ENCODE data around the gene C14orf180.

The C14orf180 gene

GRCh38 chr14:104550340-104550860 is 29.2 kb upstream of the C14orf180 start:
- no peak for DNase-seq

DNA sequence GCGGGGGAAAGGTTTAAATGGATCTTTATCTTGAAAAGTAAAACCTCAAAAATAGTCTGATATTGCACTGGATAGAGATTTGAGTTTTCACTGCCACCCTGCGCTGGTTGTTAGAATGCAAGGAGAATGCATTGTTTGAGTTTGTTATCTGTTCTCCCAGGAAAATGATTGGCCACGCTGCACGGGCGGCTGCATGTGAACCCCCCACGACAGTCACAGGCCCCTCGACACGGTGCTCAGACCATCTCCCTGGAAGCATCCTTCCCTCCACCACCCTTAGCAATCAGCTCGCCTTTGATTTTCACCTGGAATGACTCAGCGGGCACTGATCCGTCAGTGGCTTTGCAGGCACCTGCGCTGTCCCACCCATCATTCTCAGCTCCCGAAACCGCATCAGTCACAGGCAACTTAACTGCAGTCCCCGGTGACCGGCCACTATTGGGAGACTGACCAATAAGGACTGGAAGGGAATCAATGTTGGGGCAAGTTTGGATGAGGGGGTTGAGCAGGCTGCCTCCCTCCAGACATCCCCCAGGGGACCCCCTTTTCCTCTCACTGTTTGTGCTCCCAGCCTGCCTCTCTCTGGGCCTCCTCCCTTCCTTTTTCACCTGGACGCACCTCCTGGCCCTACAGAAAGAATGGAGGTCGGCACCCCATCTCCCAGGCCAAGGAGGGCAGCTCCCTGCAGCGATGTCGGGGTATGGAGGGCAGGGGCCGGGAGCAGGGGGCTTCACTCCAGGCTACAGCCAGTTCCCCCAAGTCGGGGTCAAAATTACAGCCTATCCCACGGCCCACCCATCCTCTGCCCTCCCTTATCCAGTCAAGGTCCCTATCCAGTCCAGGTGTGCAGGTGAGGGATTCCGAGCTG is 28.5 kb upstream of the C14orf180 start:
- no peak for DNase-seq

DNA sequence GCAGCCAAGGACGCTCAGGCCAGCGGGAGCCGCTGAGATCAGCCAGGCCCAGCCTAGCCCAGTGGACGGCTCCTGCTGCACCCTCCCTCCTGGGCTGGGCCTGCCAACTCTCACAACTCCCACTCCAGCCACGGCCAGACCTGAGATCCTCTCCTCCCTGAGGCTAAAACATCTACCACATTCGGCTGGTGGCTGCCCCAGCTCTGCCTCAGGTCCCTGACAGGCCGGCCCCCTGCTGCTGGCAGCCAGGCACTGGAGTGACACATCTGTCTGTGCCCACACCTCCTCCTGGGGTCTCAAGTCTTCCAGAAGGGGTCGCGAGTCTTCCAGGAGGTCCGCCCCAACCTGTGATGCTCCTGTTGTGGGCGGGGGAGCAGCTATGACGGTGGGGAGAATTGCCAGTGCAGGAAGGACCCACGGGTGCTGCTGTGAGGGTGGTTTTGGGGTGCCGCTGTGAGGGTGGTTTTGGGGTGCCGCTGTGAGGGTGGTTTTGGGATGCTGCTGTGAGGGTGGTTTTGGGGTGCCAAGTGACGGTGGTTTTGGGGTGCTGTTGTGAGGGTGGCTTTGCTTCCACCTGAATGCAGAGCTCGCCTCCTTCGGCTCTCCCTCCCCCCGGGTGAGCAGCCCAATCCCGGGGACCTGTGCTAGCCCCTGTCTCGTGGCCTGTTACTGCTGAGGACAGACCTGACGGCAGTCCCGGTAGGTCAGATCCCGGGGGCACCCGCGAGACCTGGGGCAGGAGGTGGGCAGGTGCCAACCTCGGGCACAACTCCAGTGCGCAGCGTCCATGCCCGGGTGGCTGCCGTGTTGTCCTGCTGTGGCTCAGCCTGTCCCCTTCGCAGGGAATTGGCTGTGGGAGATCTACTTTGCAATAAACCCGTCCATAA is 27.5 kb upstream of the C14orf180 start:
- no peak for DNase-seq

DNA sequence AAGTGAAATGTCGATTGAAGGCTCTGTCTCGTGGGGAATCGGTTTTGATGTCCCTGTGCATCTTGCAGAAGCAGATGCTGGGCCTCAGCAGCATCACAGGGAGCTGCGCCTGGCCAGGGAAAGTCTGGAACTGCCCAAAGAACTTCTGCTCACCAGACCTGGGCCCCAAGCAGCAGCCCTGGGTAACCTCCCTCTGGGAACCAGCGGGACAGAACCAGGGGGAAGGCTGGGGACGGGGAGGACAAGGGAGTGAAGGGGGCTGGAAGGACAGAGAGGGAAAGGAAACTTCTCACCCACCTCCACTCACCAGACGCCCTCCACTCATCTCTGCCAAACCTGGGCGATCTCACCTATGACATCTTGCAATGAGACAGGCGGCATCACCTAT is 26.8 kb upstream of the C14orf180 start:
- no peak for DNase-seq

- no peak for DNase-seq
Observed at GRCh38 chr14:104553166-104554087, 26.1 kb upstream of the C14orf180 start.

GRCh38 chr14:104554088-104554607 is 25.4 kb upstream of the C14orf180 start:
- DNase-seq = no peak

DNA sequence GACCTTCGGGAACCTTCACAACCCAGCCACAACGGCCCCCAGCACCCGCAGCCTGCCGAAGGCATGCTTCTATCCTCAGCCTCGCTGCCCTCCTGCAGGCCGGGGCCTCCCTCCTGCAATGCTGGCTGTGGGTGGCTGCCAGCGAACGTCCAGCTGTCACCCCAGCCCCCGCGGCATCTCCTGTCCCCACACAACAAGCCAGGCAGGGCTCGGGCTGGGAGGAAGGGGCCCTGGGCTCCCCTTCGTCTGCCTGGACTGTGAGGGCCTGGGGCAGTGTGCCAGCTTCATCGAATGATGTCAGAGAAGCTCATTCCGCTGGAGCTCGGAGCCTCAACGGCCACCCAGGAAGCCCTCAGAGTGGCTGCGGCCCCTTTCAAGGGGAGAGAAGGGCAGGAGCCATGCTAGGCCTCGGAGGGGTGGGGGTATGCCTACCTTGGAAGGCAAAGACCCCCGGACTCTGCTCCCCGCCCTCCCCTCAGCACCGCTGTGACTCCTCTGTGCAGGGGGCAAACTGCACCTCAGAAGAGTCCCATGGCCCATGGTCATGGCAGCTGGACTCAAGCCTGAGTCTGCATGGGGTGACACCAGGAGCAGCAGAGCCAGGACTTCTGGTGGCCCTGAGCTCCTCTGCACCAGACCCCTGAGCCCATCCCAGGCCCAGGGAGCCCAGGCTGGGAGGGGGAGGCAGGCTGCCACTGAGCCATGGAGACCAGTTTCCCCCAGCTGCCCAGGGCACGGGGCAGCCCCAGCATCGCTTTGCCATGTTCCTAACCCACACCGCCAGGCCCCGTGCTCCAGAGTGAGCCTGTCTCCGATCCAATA is 24.7 kb upstream of the C14orf180 start:
- no peak for DNase-seq

GRCh38 chr14:104555430-104556255 is 23.9 kb upstream of the C14orf180 start:
- DNase-seq = no peak

DNA sequence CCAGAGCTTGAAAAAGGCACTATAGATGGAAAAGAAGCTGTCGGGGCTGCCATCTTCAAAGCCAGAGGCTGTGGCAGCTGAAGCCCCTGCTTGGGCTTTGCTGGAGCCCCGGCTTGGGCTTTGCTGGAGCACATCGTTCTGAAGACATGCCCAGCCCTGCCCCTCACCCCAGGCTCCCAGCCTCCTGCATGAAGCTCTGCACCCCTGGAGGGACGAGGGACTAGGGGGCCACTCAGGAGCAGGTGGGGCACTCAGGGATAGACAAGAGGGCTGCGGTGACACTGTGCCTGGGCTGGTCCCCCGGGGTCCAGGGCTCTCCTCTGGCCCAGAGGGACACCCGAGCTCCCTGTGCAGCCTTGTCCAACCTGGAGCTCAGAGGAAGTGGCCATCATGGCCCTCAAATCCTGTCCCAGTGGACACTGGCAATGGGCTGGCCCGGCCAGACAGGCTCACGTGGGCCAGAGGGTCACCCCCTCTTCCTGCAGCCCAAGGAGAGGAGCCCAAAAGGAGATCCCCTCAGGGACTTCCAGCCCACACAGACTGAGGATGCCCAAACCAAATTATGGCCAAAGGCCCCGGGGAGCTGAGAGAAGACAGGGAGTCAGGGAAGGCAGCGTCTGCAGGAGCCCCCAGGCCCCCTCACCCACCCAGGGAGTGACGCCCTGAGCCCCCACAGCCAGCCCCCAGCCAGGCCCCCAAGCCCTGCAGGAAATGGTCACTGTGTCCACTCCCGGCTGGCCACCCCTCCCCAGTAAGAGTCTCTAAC is 23.1 kb upstream of the C14orf180 start:
- no peak for DNase-seq

DNA sequence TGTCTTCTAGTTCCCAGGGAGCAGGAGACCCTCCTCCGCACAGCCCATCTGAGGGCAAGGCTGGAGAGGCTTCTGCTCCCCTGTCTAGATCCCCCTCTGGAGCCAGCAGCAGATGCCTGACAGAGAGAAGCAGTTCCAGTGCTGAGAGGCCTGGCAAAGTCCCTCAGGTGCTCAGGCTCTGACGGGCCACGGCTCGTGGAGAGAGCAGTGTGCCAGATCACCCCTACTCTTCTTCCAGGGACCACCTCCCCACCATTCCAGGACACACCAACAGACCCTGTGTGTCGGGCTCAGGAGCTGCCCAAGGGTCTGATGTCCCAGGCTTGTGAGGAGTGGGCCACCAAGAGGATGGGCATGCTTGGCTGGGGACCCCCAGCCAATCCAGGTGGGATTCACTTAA is 22.5 kb upstream of the C14orf180 start:
- no peak for DNase-seq

DNA sequence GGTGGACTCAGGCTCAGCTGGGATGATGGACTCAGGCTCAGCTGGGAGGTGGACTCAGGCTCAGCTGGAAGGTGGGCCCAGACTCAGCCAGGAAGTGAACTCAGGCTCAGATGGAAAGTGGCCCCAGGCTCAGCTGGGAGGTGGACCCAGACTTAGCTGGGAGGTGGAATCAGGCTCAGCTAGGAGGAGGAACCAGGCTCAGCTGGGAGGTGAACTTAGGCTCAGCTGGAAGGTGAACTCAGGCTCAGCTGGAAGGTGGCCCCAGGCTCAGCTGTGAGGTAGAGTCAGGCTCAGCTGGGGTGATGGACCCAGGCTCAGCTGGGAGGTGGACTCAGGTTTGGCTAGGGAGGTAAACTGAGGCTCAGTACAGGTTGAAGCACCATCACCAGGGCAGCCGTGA is 21.8 kb upstream of the C14orf180 start:
- no peak for DNase-seq

DNA sequence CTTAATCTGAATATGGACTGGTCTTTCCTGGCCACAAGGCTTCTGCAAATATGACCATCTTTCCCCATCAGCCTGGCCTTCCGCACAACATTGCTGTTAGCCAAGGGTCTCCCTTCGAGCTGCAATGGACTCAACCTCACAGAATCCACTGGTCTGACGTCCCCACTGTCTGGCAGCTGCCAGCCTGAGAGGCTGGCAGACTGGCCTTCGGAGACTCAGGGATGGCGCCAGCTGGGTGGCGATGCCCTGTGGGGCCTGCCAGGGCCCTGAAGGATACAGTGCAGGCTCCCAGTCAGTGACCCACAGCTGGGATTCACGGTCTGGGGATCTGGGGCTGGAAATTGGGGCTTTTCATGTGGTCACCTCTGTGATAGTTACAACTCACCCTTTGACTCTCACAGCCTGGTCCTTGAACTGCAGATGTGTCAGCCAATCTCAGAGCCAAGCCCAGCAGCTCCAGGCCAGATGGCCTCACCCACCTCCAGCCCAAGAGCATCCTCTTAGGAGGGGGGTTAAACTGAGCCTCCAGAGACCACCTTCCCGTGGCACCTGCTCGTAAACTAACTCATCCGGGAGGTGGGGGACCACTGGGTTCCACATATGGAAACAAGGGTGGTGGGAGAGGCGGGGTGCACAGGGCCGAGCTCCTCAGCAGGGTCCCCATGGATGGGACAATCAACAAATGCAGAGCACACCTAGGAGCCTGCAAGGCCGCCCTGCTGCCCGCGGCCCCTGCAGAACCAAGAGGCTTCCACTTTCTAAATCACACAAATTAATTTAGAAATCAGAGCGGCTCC is 21.1 kb upstream of the C14orf180 start:
- DNase-seq = no peak

DNA sequence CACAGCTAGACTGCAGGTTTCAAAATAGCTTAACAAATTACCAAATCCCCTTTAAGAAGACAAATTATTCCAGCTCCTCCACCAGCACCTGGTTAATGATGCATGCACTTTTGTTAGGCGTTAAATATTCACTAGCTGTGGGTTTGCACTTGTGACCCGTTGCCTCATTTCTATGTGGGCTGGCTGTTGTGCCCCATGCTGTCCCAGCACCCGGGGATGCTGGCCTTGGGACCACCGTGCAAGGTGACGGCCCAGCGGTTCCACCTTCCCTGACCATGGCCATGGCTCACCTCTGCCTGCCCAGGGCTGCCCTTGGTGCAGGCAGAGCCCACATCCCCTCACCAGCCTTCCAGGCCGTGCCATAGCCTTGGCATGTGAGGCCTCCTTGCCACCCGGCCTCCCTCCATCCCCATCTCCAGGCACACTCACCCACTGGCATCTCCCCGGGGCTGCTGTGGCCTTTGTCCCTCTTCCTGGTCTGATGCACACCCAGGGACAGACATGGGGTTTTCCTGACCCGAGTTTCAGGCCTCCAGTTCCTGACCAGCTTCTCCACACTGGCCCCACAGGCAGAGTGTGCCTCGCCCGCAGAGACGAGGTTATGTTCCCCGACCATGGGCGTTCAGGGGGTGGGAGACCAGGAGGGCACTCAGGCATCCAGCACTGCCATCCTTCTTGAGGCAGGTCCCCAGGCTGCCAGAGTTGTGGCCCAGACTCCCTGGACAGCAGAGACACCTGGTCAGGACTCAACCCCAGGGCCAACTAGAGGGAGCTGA is 20.3 kb upstream of the C14orf180 start:
- no peak for DNase-seq

DNA sequence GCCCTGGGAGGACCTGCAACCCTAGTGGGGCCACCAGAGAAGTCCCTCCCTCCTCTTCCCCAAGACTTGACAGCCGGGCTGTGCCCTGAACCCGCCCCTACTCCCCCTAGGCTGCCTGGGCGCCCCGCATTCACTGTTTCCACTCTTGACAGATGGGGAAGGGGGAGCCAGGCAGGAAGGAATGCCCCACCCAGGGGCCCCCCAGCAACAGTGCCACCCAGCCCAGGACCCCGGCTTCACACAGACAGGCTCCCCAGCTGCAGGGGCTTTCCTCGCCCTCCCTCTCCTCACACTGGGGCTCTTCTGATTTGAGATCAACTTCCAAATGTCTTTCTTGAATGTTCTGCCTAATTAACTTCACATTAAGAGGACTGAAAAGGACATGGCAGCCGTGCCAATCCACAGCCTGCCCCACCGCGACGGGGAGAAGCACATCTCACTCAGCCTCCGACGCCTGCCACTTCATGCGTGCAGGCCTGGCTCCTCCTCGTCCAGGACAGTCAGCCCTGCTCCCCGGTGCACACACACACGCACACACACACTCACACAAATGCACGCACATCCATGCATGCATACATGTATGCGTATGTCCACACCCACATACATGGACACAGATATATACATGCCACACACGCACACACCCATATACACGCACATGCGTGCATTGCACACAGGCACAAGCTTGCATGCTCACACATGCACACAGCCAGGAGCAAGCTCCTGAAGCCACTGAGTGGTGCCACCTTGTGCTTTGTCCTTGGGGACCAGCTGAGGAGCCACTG is 19.6 kb upstream of the C14orf180 start:
- DNase-seq = no peak

DNA sequence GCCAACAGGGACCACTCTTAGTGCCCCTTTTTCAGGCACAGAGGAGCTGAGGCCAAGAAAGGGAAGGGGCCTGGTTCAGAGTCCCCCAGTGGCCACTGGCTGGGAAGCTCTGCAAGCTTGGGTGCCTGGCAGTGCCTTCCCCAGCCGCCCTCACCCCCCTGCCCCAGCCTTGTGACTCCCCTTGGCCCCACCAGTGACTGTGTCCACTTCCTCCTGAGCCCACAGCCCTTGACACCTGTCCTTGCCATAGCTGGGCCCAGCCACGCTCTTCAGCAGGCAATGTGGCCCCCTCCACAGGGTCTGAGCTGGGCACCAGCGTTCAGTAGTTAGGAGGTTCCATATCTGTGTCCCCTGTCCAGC is 19.0 kb upstream of the C14orf180 start:
- DNase-seq = no peak

- no peak for DNase-seq
Observed at GRCh38 chr14:104561124-104561557, 18.4 kb upstream of the C14orf180 start.

All from T1000 (cell line).